ENCODE data around the gene KIF16B.
"Not testable (repeated sequence)": the region's sequence is repeated elsewhere in the genome, so short reads cannot be mapped to it uniquely, and the experiment has no call there.

KIF16B gene

GRCh38 chr20:16590041-16590633 is 16.9 kb upstream of the KIF16B start:
- FAIRE-seq (no peak), DNase-seq (ENCODE audit: extremely low spot score, insufficient read length, low read depth) (no peak)

GRCh38 chr20:16589623-16590022 is 16.4 kb upstream of the KIF16B start:
- FAIRE-seq (no peak), DNase-seq (ENCODE audit: extremely low spot score, insufficient read length, low read depth) (no peak)

GRCh38 chr20:16588241-16588640 is 15.0 kb upstream of the KIF16B start:
- DNase-seq (ENCODE audit: extremely low spot score, insufficient read length, low read depth), result no peak
- no peak for FAIRE-seq

GRCh38 chr20:16587066-16587465 is 13.8 kb upstream of the KIF16B start:
- no peak for FAIRE-seq
- no peak for DNase-seq (ENCODE audit: extremely low spot score, insufficient read length, low read depth)

- FAIRE-seq (no peak), DNase-seq (ENCODE audit: extremely low spot score, insufficient read length, low read depth) (no peak)
These were observed 10.2 kb upstream of the KIF16B start for GRCh38 chr20:16583474-16583873.

GRCh38 chr20:16581241-16581640 is 8.0 kb upstream of the KIF16B start:
- FAIRE-seq (no peak), DNase-seq (ENCODE audit: extremely low spot score, insufficient read length, low read depth) (no peak)

- FAIRE-seq, result no peak
- no peak for DNase-seq (ENCODE audit: extremely low spot score, insufficient read length, low read depth)
These were observed 7.4 kb upstream of the KIF16B start for GRCh38 chr20:16580620-16581019.

- DNase-seq (ENCODE audit: extremely low spot score, insufficient read length, low read depth), result no peak
- no peak for FAIRE-seq
These were observed 6.9 kb upstream of the KIF16B start for GRCh38 chr20:16580147-16580546.

- DNase-seq (ENCODE audit: extremely low spot score, insufficient read length, low read depth), result no peak
- FAIRE-seq, result no peak
These were observed 3.0 kb upstream of the KIF16B start for GRCh38 chr20:16576219-16576618.

GRCh38 chr20:16575390-16576140 is 2.3 kb upstream of the KIF16B start:
- FAIRE-seq (no peak), DNase-seq (ENCODE audit: extremely low spot score, insufficient read length, low read depth) (no peak)

GRCh38 chr20:16574656-16575355 is 1.6 kb upstream of the KIF16B start:
- DNase-seq (ENCODE audit: extremely low spot score, insufficient read length, low read depth) (peak; percentile 70), FAIRE-seq (peak; percentile 85)

GRCh38 chr20:16571333-16571732 is 1.9 kb downstream of the KIF16B start:
- FAIRE-seq (no peak), DNase-seq (ENCODE audit: extremely low spot score, insufficient read length, low read depth) (no peak)

GRCh38 chr20:16569246-16570153 is 3.7 kb downstream of the KIF16B start:
- no peak for DNase-seq (ENCODE audit: extremely low spot score, insufficient read length, low read depth)
- no peak for FAIRE-seq

GRCh38 chr20:16566080-16566479 is 7.2 kb downstream of the KIF16B start:
- FAIRE-seq, result no peak
- no peak for DNase-seq (ENCODE audit: extremely low spot score, insufficient read length, low read depth)

- not testable (repeated sequence) for DNase-seq (ENCODE audit: extremely low spot score, insufficient read length, low read depth); FAIRE-seq
These were observed 9.2 kb downstream of the KIF16B start for GRCh38 chr20:16564079-16564478.

GRCh38 chr20:16563066-16563806 is 10.0 kb downstream of the KIF16B start:
- FAIRE-seq (no peak), DNase-seq (ENCODE audit: extremely low spot score, insufficient read length, low read depth) (no peak)

- no peak for FAIRE-seq
- DNase-seq (ENCODE audit: extremely low spot score, insufficient read length, low read depth), result no peak
These were observed 11.0 kb downstream of the KIF16B start for GRCh38 chr20:16562259-16562658.

GRCh38 chr20:16560661-16561060 is 12.6 kb downstream of the KIF16B start:
- no peak for FAIRE-seq
- DNase-seq (ENCODE audit: extremely low spot score, insufficient read length, low read depth), result no peak

- DNase-seq (ENCODE audit: extremely low spot score, insufficient read length, low read depth), result no peak
- FAIRE-seq, result no peak
These were observed 13.0 kb downstream of the KIF16B start for GRCh38 chr20:16560216-16560615.

- FAIRE-seq, result no peak
- DNase-seq (ENCODE audit: extremely low spot score, insufficient read length, low read depth), result no peak
These were observed 16.9 kb downstream of the KIF16B start for GRCh38 chr20:16556301-16556700.
